ENCODE data around the gene NPL.

Gene NPL

DNA sequence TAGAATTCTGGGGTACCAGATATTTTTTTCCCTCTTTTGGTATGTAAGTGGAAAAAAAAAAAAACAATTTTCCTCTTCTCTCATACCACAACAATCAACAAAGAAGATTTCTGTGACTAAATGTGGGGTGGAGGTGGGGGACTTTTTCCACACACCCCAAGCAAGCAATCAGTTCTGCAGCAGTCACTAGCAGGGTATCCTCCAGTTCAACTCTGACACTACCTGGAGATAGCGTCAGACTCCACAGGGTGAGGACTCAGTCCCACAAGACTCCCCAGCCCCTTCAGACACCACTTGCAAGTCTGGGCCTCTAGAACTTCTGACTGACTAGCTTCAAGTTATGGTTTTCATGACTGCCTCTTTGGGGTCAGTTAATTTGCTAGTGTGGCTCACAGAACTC, 55.8 kb downstream of the NPL start:
- Histone ChIP-seq H3K9ac (ENCODE audit: low read length) (no peak overlapping the region), H3K4me3 (ENCODE audit: low read length) (no peak overlapping the region), H4K20me1 (ENCODE audit: insufficient read depth, low read length) (peaks cover 88% of the 10 kb centered on the region), H3K4me2 (ENCODE audit: low read depth, low read length) (no peak overlapping the region), H3K4me1 (ENCODE audit: low read length) (peaks cover 5% of the 10 kb centered on the region), H3F3A (ENCODE audit: insufficient read depth, low read length) (peaks cover 8% of the 10 kb centered on the region; the same call in 1 of the 2 replicates), H2AFZ (ENCODE audit: low read length) (no peak overlapping the region), H3K79me2 (ENCODE audit: low read length) (peaks cover 100% of the 10 kb centered on the region), H3K9me2 (replicated peaks; ENCODE audit: insufficient read depth, low read length) (no peaks in the 10 kb centered on the region), H3K27me3 (replicated peaks; ENCODE audit: insufficient read depth, low read length) (no peaks in the 10 kb centered on the region), H3K36me3 (replicated peaks; ENCODE audit: insufficient read depth, low read length) (peaks cover 42% of the 10 kb centered on the region), H3K9me3 (replicated peaks; ENCODE audit: insufficient read depth, low read length) (no peaks in the 10 kb centered on the region), H3K27ac (ENCODE audit: low read length) (no peak overlapping the region)
- TF ChIP-seq EZH2 (optimal IDR thresholded peaks at IDR 0.05; ENCODE audit: low read depth, low read length): no peak
- no peak for TF ChIP-seq EZH2phosphoT487 (IDR thresholded peaks at IDR 0.05; ENCODE audit: low read length)
- TF ChIP-seq, protein P1, sequence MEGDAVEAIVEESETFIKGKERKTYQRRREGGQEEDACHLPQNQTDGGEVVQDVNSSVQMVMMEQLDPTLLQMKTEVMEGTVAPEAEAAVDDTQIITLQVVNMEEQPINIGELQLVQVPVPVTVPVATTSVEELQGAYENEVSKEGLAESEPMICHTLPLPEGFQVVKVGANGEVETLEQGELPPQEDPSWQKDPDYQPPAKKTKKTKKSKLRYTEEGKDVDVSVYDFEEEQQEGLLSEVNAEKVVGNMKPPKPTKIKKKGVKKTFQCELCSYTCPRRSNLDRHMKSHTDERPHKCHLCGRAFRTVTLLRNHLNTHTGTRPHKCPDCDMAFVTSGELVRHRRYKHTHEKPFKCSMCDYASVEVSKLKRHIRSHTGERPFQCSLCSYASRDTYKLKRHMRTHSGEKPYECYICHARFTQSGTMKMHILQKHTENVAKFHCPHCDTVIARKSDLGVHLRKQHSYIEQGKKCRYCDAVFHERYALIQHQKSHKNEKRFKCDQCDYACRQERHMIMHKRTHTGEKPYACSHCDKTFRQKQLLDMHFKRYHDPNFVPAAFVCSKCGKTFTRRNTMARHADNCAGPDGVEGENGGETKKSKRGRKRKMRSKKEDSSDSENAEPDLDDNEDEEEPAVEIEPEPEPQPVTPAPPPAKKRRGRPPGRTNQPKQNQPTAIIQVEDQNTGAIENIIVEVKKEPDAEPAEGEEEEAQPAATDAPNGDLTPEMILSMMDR (IDR thresholded peaks at IDR 0.05; ENCODE audit: low read length): no peak
- no peak for DNase-seq

DNA sequence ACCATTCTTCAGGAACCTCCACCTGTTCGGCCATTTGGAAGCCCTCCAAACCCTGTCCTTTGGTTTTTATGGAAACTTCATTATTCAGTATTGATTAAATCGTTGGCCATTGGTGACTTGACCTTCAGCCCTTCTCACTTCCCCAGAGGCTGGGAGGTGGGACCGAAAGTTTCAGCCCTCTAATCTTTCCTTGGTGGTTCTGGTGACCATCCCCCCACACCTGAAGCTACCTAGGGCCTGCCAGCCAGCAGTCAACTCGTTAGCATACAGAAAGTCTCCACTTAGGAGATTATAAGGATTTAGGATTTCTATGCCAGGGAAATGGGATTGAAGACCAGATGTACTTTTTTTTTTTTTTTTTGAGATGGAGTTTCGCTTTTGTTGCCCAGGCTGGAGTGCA, 56.3 kb downstream of the NPL start:
- no peaks in the 10 kb centered on the region for H3K27me3 ChIP-seq (replicated peaks; ENCODE audit: insufficient read depth, low read length)
- peaks cover 8% of the 10 kb centered on the region; the same call in 1 of the 2 replicates for H3F3A ChIP-seq (ENCODE audit: insufficient read depth, low read length)
- TF ChIP-seq EZH2 (optimal IDR thresholded peaks at IDR 0.05; ENCODE audit: low read depth, low read length): no peak
- TF ChIP-seq, protein P1 (IDR thresholded peaks at IDR 0.05; ENCODE audit: low read length): no peak
- TF ChIP-seq EZH2phosphoT487 (IDR thresholded peaks at IDR 0.05; ENCODE audit: low read length): no peak
- H3K4me3 ChIP-seq (ENCODE audit: low read length): no peak overlapping the region
- DNase-seq: no peak
- H3K4me2 ChIP-seq (ENCODE audit: low read depth, low read length): no peak overlapping the region
- peaks cover 84% of the 10 kb centered on the region for H4K20me1 ChIP-seq (ENCODE audit: insufficient read depth, low read length)
- no peaks in the 10 kb centered on the region for H3K9me3 ChIP-seq (replicated peaks; ENCODE audit: insufficient read depth, low read length)
- no peak overlapping the region for H2AFZ ChIP-seq (ENCODE audit: low read length)
- H3K9ac ChIP-seq (ENCODE audit: low read length): no peak overlapping the region
- no peak overlapping the region for H3K27ac ChIP-seq (ENCODE audit: low read length)
- H3K4me1 ChIP-seq (ENCODE audit: low read length): 0 out of 2 replicates have a peak, but pooled peaks cover under 1% of the 10 kb centered on the region
- no peaks in the 10 kb centered on the region for H3K9me2 ChIP-seq (replicated peaks; ENCODE audit: insufficient read depth, low read length)
- peaks cover 100% of the 10 kb centered on the region for H3K79me2 ChIP-seq (ENCODE audit: low read length)
- H3K36me3 ChIP-seq (replicated peaks; ENCODE audit: insufficient read depth, low read length): peaks cover 42% of the 10 kb centered on the region

DNA sequence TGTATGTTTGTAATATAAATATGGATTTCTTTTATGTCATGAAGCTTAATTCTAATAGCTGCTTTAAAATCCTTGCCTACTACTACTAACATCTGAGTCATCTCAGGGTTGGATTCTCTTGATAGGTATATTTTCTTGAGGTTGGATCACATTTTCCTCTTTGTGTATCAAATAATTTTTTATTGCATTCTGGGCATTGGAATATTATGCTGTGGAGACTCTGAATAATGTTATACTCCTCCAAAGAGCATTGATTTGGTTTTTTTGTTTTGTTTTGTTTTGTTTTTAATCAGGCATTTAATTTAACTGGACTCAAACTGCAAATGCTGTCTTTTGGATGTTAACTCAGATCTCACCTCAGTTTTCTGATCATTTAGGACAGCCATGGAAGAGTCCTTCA, 57.5 kb downstream of the NPL start:
- Histone ChIP-seq H3K4me1 (ENCODE audit: low read length) (no peaks in the 10 kb centered on the region), H4K20me1 (ENCODE audit: insufficient read depth, low read length) (peaks cover 79% of the 10 kb centered on the region), H3K4me3 (ENCODE audit: low read length) (no peak overlapping the region), H2AFZ (ENCODE audit: low read length) (no peak overlapping the region), H3K9ac (ENCODE audit: low read length) (no peak overlapping the region), H3K4me2 (ENCODE audit: low read depth, low read length) (no peak overlapping the region), H3K9me2 (replicated peaks; ENCODE audit: insufficient read depth, low read length) (no peaks in the 10 kb centered on the region), H3K9me3 (replicated peaks; ENCODE audit: insufficient read depth, low read length) (no peaks in the 10 kb centered on the region), H3K36me3 (replicated peaks; ENCODE audit: insufficient read depth, low read length) (peaks cover 37% of the 10 kb centered on the region), H3K79me2 (ENCODE audit: low read length) (peaks cover 100% of the 10 kb centered on the region), H3F3A (ENCODE audit: insufficient read depth, low read length) (peaks cover 8% of the 10 kb centered on the region; the same call in 1 of the 2 replicates), H3K27ac (ENCODE audit: low read length) (no peak overlapping the region), H3K27me3 (replicated peaks; ENCODE audit: insufficient read depth, low read length) (no peaks in the 10 kb centered on the region)
- no peak for DNase-seq
- TF ChIP-seq EZH2phosphoT487 (IDR thresholded peaks at IDR 0.05; ENCODE audit: low read length) (no peak), EZH2 (optimal IDR thresholded peaks at IDR 0.05; ENCODE audit: low read depth, low read length) (no peak)
- TF ChIP-seq, protein P1 (IDR thresholded peaks at IDR 0.05; ENCODE audit: low read length): no peak

Data from MM.1S (cell line).